Smooth muscle cell (in vitro differentiated cells): Measurements from ENCODE around the gene PGP. TPM values are rescaled to one million over a fixed set of nuclear protein-coding genes. Genes with fewer than 3 reads are reported as not detected.
A peak's percentile ranks its signal among the peaks of the same experiment; 100 is the strongest.

ENCODE experiments used
- DNase-seq: peaks from one replicate; lab custom pipeline; 2025; ENCODE audit not compliant: unreplicated experiment; lab: John Stamatoyannopoulos, UW
- H2AFZ ChIP-seq: fragments of 200-600 bp; sonication (generic); 2 replicates; pipeline ENCODE4 v1.6.0; 2016; ENCODE audit warnings: antibody characterized with exemption, low read depth, mild to moderate bottlenecking
- H3F3A ChIP-seq: fragments of 200-600 bp; sonication (generic); 2 replicates; pipeline ENCODE4 v1.6.0; 2017; ENCODE audit warnings: antibody characterized with exemption, low read depth
- H3K27ac ChIP-seq: fragments of 200-600 bp; sonication (generic); 2 replicates; pipeline ENCODE4 v1.5.1; 2016; ENCODE audit warnings: low read depth, mild to moderate bottlenecking
- H3K27me3 ChIP-seq: fragments of 200-600 bp; sonication (generic); 2 replicates; pipeline ENCODE4 v1.6.1; 2016; ENCODE audit warnings: low read depth, mild to moderate bottlenecking
- H3K36me3 ChIP-seq: fragments of 200-600 bp; sonication (generic); 2 replicates; pipeline ENCODE4 v1.5.1; 2016; ENCODE audit warnings: low read depth
- H3K4me1 ChIP-seq: fragments of 200-600 bp; sonication (generic); 2 replicates; pipeline ENCODE4 v1.5.1; 2016; ENCODE audit warnings: low read depth
- H3K4me2 ChIP-seq: fragments of 200-600 bp; sonication (generic); 2 replicates; pipeline ENCODE4 v1.6.0; 2016; ENCODE audit warnings: mild to moderate bottlenecking
- H3K4me3 ChIP-seq: fragments of 200-600 bp; sonication (generic); 2 replicates; pipeline ENCODE4 v1.5.1; 2016; ENCODE audit warnings: mild to moderate bottlenecking
- H3K79me2 ChIP-seq: fragments of 200-600 bp; sonication (generic); 2 replicates; pipeline ENCODE4 v1.6.0; 2016; ENCODE audit warnings: low read depth, mild to moderate bottlenecking
- H3K9ac ChIP-seq: fragments of 200-600 bp; sonication (generic); 2 replicates; pipeline ENCODE4 v1.6.0; 2016; ENCODE audit warnings: low read depth
- H3K9me3 ChIP-seq: fragments of 200-600 bp; sonication (generic); replicated peaks from 2 replicates; pipeline ENCODE4 v1.5.1; 2016; ENCODE audit warnings: low read depth
- H4K20me1 ChIP-seq: fragments of 200-600 bp; sonication (generic); 2 replicates; pipeline ENCODE4 v1.6.0; 2016; ENCODE audit warnings: low read depth
- WGBS: methylation state at CpG from one replicate; pipeline ENCODE4 v1.1.7; 2016; ENCODE audit warnings: low lambda C conversion rate; 5-methylcytosine and 5-hydroxymethylcytosine counted together
- polyA plus RNA-seq: library from polyadenylated mRNA; unstranded; fragments of >200 nt; fragmentation: Nextera tagmentation; extraction: Ambion mirVana; gene quantifications from 2 replicates; pipeline ENCODE4 v1.2.1, GENCODE V29; 2016
- total RNA-seq: library from RNA; depleted of rRNA; stranded (reverse); fragments of >200 nt; gene quantifications from 2 replicates; pipeline ENCODE4 v1.2.3, GENCODE V29; 2014
- TF ChIP-seq, protein P1 (sequence below): fragments of 200-600 bp; sonication (generic); IDR thresholded peaks from 2 replicates; pipeline ENCODE4 v1.5.1; 2017; ENCODE audit warnings: borderline replicate concordance, mild to moderate bottlenecking, antibody characterized with exemption; ENCODE audit not compliant: insufficient read depth, poor library complexity, severe bottlenecking

The PGP gene
- total and polyA plus RNA-seq, 2 experiments from 2014 or later = 21.6 to 30.1 TPM

- peak; percentile 87 for DNase-seq
- Histone ChIP-seq H3K27ac (peak within 1 kb of the TSS; percentile 73), H3K27me3 (no peaks in the 10 kb centered on the region), H3K36me3 (peaks cover 5% of the 10 kb centered on the region), H3K4me3 (peak within 1 kb of the TSS; percentile 77), H3K9me3 (no peaks in the 10 kb centered on the region), H3K4me1 (peaks cover 11% of the 10 kb centered on the region), H3K4me2 (peak within 1 kb of the TSS; percentile 93), H3K9ac (peak within 1 kb of the TSS; percentile 7), H3K79me2 (peaks cover 35% of the 10 kb centered on the region), H2AFZ (no peak within 1 kb of the TSS), H3F3A (peaks cover 24% of the 10 kb centered on the region), H4K20me1 (peaks cover 17% of the 10 kb centered on the region)
- 5% methylated on average over 80 of the region's 88 CpGs for WGBS
- TF ChIP-seq, protein P1, sequence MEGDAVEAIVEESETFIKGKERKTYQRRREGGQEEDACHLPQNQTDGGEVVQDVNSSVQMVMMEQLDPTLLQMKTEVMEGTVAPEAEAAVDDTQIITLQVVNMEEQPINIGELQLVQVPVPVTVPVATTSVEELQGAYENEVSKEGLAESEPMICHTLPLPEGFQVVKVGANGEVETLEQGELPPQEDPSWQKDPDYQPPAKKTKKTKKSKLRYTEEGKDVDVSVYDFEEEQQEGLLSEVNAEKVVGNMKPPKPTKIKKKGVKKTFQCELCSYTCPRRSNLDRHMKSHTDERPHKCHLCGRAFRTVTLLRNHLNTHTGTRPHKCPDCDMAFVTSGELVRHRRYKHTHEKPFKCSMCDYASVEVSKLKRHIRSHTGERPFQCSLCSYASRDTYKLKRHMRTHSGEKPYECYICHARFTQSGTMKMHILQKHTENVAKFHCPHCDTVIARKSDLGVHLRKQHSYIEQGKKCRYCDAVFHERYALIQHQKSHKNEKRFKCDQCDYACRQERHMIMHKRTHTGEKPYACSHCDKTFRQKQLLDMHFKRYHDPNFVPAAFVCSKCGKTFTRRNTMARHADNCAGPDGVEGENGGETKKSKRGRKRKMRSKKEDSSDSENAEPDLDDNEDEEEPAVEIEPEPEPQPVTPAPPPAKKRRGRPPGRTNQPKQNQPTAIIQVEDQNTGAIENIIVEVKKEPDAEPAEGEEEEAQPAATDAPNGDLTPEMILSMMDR = peak; percentile 50
Measured at GRCh38 chr16:2251296-2252111, 36.9 kb upstream of the PGP start, which contains the start of gene ECI1. ECI1 (minus strand) TSS chr16:2251587; CDS start chr16:2251566, 21 bp downstream.

GRCh38 chr16:2250652-2251295, 36.1 kb upstream of the PGP start:
- Histone ChIP-seq H3K9ac (peak overlapping the region; percentile 7), H3K4me1 (peaks cover 11% of the 10 kb centered on the region), H3K9me3 (no peaks in the 10 kb centered on the region), H3K4me2 (peak overlapping the region; percentile 93), H3K27ac (peak overlapping the region; percentile 73), H2AFZ (no peak overlapping the region), H3K79me2 (peaks cover 35% of the 10 kb centered on the region), H3K36me3 (peaks cover 5% of the 10 kb centered on the region), H3K27me3 (no peaks in the 10 kb centered on the region), H3F3A (peaks cover 21% of the 10 kb centered on the region), H3K4me3 (peak overlapping the region; percentile 77), H4K20me1 (peaks cover 12% of the 10 kb centered on the region)
- DNase-seq = no peak
- 6% methylated on average over 33 of the region's 35 CpGs for WGBS
- TF ChIP-seq, protein P1 = no peak

- H3K79me2 ChIP-seq = peaks cover 35% of the 10 kb centered on the region
- TF ChIP-seq, protein P1 = no peak
- no peak overlapping the region for H3K4me3 ChIP-seq
- no peak for DNase-seq
- no peaks in the 10 kb centered on the region for H3K27me3 ChIP-seq
- no peak overlapping the region for H2AFZ ChIP-seq
- H3K4me2 ChIP-seq = no peak overlapping the region
- no peaks in the 10 kb centered on the region for H3K9me3 ChIP-seq
- H4K20me1 ChIP-seq = no peaks in the 10 kb centered on the region
- H3K27ac ChIP-seq = no peak overlapping the region
- H3K9ac ChIP-seq = no peak overlapping the region
- peaks cover 11% of the 10 kb centered on the region for H3K4me1 ChIP-seq
- H3F3A ChIP-seq = no peaks in the 10 kb centered on the region
- WGBS = 98% methylated on average over 18 of the region's 18 CpGs
- H3K36me3 ChIP-seq = no peaks in the 10 kb centered on the region
Measured at GRCh38 chr16:2246301-2246885, 31.8 kb upstream of the PGP start.
